HepG2 (cell line): ENCODE results near the gene GBX1. TPM values are rescaled to one million over a fixed set of nuclear protein-coding genes. Genes with fewer than 3 reads are reported as not detected.

Experiments used
- BCL6 ChIP-seq: IDR thresholded peaks from 2 replicates; pipeline ENCODE4 v1.6.1; 2016; ENCODE audit warnings: missing genetic modification reagents, missing compliant biosample characterization
- HHEX ChIP-seq: IDR thresholded peaks from 2 replicates; pipeline ENCODE4 v1.6.1; 2016; ENCODE audit warnings: control low read depth
- NFIB ChIP-seq: sonication (generic); formaldehyde crosslinking; IDR thresholded peaks from 2 replicates; pipeline ENCODE4 v1.9.0; 2021; ENCODE audit warnings: missing genetic modification reagents, mild to moderate bottlenecking, borderline replicate concordance
- NFYC ChIP-seq: IDR thresholded peaks from 2 replicates; pipeline ENCODE4 v1.6.1; 2016; ENCODE audit warnings: missing genetic modification reagents, missing compliant biosample characterization
- NR2C2 ChIP-seq: sonication (generic); formaldehyde crosslinking; IDR thresholded peaks from 2 replicates; pipeline ENCODE4 v1.4.0; 2020; ENCODE audit warnings: missing genetic modification reagents, mild to moderate bottlenecking, moderate library complexity, borderline replicate concordance
- RFX3 ChIP-seq: IDR thresholded peaks from 2 replicates; pipeline ENCODE4 v1.6.1; 2016; ENCODE audit warnings: missing biosample characterization, missing genetic modification reagents
- SKI ChIP-seq: fragments of 450-650 bp; IDR thresholded peaks from one replicate; pipeline ENCODE4 v1.6.1; 2018; ENCODE audit warnings: mild to moderate bottlenecking; ENCODE audit not compliant: partially characterized antibody
- ZNF10 ChIP-seq: sonication (generic); formaldehyde crosslinking; IDR thresholded peaks from 2 replicates; pipeline ENCODE4 v1.4.0; 2020; ENCODE audit warnings: mild to moderate bottlenecking, low read depth, missing genetic modification reagents, borderline replicate concordance
- ZNF589 ChIP-seq: sonication (generic); formaldehyde crosslinking; conservative IDR thresholded peaks from 2 replicates; pipeline ENCODE4 v1.8.0; 2022; ENCODE audit warnings: mild to moderate bottlenecking, moderate library complexity, missing genetic modification reagents
- polyA plus RNA-seq, 8 experiments: library from polyadenylated mRNA; depleted of rRNA in 3 of 8; stranded (reverse) in 7 of 8; unstranded in 1 of 8; fragments of >200 nt; fragmentation: Illumina TruSeq in 4 of 8; extraction: Trizol in 4 of 8; gene quantifications; 2 replicates each; pipeline versions ENCODE4 v1.2.1 to v1.2.3, GENCODE V29; 2011 to 2016; ENCODE audit warnings: low read depth in 4 of 8, missing spikeins in 1 of 8, mixed read lengths in 1 of 8; ENCODE audit not compliant: insufficient read depth in 1 of 8
- total RNA-seq, 5 experiments: library from RNA; depleted of rRNA; stranded (reverse); fragments of >200 nt; fragmentation: Illumina TruSeq; extraction: Trizol; gene quantifications; 2 replicates each; pipeline ENCODE4 v1.2.3, GENCODE V29; 2016; ENCODE audit warnings: low read depth in 1 of 5
- TF ChIP-seq, protein P1 (sequence below): sonication (generic); formaldehyde crosslinking; IDR thresholded peaks from 2 replicates; pipeline ENCODE4 v1.4.0; 2020; ENCODE audit warnings: missing genetic modification reagents, low read depth, mild to moderate bottlenecking, borderline replicate concordance
- TF ChIP-seq, protein P2 (sequence below): sonication (generic); formaldehyde crosslinking; IDR thresholded peaks from 2 replicates; pipeline ENCODE4 v1.4.0; 2020; ENCODE audit warnings: missing genetic modification reagents
- TF ChIP-seq, protein P3 (sequence below): sonication (generic); formaldehyde crosslinking; IDR thresholded peaks from 2 replicates; pipeline ENCODE4 v1.5.0; 2020; ENCODE audit warnings: missing genetic modification reagents
- TF ChIP-seq, protein P4 (sequence below): sonication (generic); formaldehyde crosslinking; IDR thresholded peaks from 2 replicates; pipeline ENCODE4 v1.9.0; 2021; ENCODE audit warnings: mild to moderate bottlenecking, missing genetic modification reagents

Gene GBX1
- total and polyA plus RNA-seq, 2 of the 13 experiments (the other 11 are each of a cell fraction or from before 2014, with no cell fraction given), result not detected

DNA sequence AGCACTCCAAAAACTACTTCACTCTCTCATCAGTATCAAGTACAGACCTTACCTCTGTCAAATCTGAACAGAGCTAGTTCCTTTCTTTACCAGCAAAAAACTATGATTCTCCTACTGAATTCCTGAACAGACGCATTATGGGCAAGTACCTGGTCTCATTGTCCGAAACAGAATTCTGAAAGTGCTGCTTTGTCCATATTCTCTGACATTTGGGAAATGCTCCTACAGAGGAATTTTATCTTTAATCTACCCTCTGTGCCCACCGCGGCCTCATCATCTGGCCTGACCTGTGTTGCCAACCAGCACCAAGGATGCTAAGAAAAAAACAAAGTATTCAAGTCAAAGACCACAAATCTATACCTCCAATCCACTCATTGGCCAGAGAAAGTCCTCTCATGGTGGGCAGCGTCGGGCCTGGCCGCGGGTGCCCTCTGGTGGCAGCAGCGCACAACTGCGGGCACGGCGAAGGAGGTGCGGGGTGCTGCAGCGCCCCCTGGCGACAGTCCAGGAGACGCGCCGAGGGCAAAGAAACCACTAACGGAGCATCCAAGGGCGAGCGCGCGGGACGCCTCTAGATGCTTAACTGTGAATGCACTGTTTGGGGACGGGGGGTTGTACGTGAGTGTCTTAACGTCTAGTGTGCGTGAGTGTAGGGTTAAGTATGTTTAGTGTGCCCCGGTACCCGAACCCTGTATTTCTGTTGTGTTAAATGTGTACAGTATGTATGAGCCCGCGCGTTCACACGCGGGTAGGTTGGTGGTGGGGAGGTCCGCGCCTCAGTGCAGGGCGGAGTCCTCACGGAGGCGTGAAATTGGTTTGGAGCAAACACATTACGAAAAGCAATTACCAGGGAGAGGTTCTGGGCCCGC is 5.0 kb upstream of the GBX1 start (continued):
- no peak for TF ChIP-seq NFIB (CRISPR knock-in tag)
- TF ChIP-seq, protein P1, sequence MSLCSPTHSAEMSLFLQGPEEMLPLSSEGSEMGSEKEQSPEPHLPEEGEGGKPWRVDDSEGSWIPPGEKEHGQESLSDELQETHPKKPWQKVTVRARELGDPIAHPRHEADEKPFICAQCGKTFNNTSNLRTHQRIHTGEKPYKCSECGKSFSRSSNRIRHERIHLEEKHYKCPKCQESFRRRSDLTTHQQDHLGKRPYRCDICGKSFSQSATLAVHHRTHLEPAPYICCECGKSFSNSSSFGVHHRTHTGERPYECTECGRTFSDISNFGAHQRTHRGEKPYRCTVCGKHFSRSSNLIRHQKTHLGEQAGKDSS (CRISPR knock-in tag), result no peak
- TF ChIP-seq, protein P2, sequence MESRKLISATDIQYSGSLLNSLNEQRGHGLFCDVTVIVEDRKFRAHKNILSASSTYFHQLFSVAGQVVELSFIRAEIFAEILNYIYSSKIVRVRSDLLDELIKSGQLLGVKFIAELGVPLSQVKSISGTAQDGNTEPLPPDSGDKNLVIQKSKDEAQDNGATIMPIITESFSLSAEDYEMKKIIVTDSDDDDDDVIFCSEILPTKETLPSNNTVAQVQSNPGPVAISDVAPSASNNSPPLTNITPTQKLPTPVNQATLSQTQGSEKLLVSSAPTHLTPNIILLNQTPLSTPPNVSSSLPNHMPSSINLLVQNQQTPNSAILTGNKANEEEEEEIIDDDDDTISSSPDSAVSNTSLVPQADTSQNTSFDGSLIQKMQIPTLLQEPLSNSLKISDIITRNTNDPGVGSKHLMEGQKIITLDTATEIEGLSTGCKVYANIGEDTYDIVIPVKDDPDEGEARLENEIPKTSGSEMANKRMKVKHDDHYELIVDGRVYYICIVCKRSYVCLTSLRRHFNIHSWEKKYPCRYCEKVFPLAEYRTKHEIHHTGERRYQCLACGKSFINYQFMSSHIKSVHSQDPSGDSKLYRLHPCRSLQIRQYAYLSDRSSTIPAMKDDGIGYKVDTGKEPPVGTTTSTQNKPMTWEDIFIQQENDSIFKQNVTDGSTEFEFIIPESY (CRISPR knock-in tag), result peak; percentile 94
- no peak for TF ChIP-seq HHEX (CRISPR knock-in tag)
- no peak for TF ChIP-seq NR2C2
- TF ChIP-seq, protein P3, sequence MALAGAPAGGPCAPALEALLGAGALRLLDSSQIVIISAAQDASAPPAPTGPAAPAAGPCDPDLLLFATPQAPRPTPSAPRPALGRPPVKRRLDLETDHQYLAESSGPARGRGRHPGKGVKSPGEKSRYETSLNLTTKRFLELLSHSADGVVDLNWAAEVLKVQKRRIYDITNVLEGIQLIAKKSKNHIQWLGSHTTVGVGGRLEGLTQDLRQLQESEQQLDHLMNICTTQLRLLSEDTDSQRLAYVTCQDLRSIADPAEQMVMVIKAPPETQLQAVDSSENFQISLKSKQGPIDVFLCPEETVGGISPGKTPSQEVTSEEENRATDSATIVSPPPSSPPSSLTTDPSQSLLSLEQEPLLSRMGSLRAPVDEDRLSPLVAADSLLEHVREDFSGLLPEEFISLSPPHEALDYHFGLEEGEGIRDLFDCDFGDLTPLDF (CRISPR knock-in tag), result no peak
- TF ChIP-seq, protein P4, sequence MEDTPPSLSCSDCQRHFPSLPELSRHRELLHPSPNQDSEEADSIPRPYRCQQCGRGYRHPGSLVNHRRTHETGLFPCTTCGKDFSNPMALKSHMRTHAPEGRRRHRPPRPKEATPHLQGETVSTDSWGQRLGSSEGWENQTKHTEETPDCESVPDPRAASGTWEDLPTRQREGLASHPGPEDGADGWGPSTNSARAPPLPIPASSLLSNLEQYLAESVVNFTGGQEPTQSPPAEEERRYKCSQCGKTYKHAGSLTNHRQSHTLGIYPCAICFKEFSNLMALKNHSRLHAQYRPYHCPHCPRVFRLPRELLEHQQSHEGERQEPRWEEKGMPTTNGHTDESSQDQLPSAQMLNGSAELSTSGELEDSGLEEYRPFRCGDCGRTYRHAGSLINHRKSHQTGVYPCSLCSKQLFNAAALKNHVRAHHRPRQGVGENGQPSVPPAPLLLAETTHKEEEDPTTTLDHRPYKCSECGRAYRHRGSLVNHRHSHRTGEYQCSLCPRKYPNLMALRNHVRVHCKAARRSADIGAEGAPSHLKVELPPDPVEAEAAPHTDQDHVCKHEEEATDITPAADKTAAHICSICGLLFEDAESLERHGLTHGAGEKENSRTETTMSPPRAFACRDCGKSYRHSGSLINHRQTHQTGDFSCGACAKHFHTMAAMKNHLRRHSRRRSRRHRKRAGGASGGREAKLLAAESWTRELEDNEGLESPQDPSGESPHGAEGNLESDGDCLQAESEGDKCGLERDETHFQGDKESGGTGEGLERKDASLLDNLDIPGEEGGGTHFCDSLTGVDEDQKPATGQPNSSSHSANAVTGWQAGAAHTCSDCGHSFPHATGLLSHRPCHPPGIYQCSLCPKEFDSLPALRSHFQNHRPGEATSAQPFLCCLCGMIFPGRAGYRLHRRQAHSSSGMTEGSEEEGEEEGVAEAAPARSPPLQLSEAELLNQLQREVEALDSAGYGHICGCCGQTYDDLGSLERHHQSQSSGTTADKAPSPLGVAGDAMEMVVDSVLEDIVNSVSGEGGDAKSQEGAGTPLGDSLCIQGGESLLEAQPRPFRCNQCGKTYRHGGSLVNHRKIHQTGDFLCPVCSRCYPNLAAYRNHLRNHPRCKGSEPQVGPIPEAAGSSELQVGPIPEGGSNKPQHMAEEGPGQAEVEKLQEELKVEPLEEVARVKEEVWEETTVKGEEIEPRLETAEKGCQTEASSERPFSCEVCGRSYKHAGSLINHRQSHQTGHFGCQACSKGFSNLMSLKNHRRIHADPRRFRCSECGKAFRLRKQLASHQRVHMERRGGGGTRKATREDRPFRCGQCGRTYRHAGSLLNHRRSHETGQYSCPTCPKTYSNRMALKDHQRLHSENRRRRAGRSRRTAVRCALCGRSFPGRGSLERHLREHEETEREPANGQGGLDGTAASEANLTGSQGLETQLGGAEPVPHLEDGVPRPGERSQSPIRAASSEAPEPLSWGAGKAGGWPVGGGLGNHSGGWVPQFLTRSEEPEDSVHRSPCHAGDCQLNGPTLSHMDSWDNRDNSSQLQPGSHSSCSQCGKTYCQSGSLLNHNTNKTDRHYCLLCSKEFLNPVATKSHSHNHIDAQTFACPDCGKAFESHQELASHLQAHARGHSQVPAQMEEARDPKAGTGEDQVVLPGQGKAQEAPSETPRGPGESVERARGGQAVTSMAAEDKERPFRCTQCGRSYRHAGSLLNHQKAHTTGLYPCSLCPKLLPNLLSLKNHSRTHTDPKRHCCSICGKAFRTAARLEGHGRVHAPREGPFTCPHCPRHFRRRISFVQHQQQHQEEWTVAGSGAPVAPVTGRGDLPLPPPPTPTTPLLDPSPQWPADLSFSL (CRISPR knock-in tag), result no peak
- TF ChIP-seq SKI, result no peak
- peak; percentile 30; the same call in 1 of the 2 replicates for TF ChIP-seq BCL6
- no peak for TF ChIP-seq ZNF10 (CRISPR knock-in tag)
- TF ChIP-seq ZNF589, result no peak
- no peak for TF ChIP-seq RFX3 (CRISPR knock-in tag)
- no peak for TF ChIP-seq NFYC (CRISPR knock-in tag)
